IMR-90 (cell line): ENCODE measurements around the gene PRADC1. TPM values are rescaled to one million over a fixed set of nuclear protein-coding genes. Genes with fewer than 3 reads are reported as not detected.

Source experiments
- ATAC-seq: fragments of 200-7000 bp; cut with Tn5 transposase; 2 replicates; pipeline ENCODE4 v1.9.1; 2020; ENCODE audit warnings: low read depth, mild to moderate bottlenecking, moderate library complexity
- BruUV-seq: library from RNA; stranded (reverse); fragments of 400-500 nt; replicated peaks from 2 replicates; lab custom pipeline; 2021; lab: Mats Ljungman, UMichigan
- CTCF ChIA-PET: fragments of 300-600 bp; formaldehyde crosslinking; extraction: SDS; loops from one replicate; lab custom pipeline; 2021; ENCODE audit warnings: antibody characterized with exemption; lab: Yijun Ruan, JAX
- POLR2A ChIA-PET: fragments of 300-600 bp; sonication (Branson Sonifier 250); formaldehyde crosslinking; loops from one replicate; lab custom pipeline; 2022; ENCODE audit warnings: antibody characterized with exemption; ENCODE audit not compliant: unreplicated experiment; lab: Charles Lee
- DNase-seq: peaks from one replicate; pipeline ENCODE4 v3.0.0; 2013
- H2AFZ ChIP-seq: replicated peaks from 2 replicates; pipeline ENCODE3; 2013; ENCODE audit warnings: low read length, mild to moderate bottlenecking; ENCODE audit not compliant: poor library complexity
- H2AK5ac ChIP-seq: 2 replicates; pipeline ENCODE4 v1.6.1; 2013; ENCODE audit warnings: low read depth, low read length, inconsistent platforms
- H2AK9ac ChIP-seq: replicated peaks from 2 replicates; pipeline ENCODE3; 2013; ENCODE audit warnings: mild to moderate bottlenecking, low read depth, low read length, moderate library complexity; ENCODE audit not compliant: poor library complexity
- H2BK120ac ChIP-seq: 2 replicates; pipeline ENCODE4 v1.6.1; 2013; ENCODE audit warnings: low read depth, low read length, inconsistent platforms
- H2BK15ac ChIP-seq: 3 replicates; pipeline ENCODE4 v1.6.1; 2013; ENCODE audit warnings: low read depth, low read length, inconsistent platforms
- H2BK20ac ChIP-seq: 2 replicates; pipeline ENCODE4 v1.6.1; 2013; ENCODE audit warnings: low read depth, mild to moderate bottlenecking, inconsistent platforms, low read length, moderate library complexity
- H2BK5ac ChIP-seq: 2 replicates; pipeline ENCODE4 v1.6.1; 2013; ENCODE audit warnings: mild to moderate bottlenecking, low read depth, low read length, inconsistent platforms; ENCODE audit not compliant: poor library complexity, severe bottlenecking
- H3K14ac ChIP-seq: replicated peaks from 2 replicates; pipeline ENCODE4 v1.6.1; 2013; ENCODE audit warnings: low read depth, low read length, inconsistent platforms
- H3K18ac ChIP-seq: 2 replicates; pipeline ENCODE4 v1.6.1; 2013; ENCODE audit warnings: low read depth, low read length, control low read depth
- H3K23ac ChIP-seq: 2 replicates; pipeline ENCODE4 v1.6.1; 2013; ENCODE audit warnings: low read depth, low read length, inconsistent platforms
- H3K27ac ChIP-seq: 2 replicates; pipeline ENCODE4 v1.5.1; 2013; ENCODE audit warnings: mild to moderate bottlenecking, control low read depth, low read length; ENCODE audit not compliant: insufficient read depth
- H3K27me3 ChIP-seq: 2 replicates; pipeline ENCODE4 v1.6.1; 2013; ENCODE audit warnings: low read length; ENCODE audit not compliant: control insufficient read depth, insufficient read depth
- H3K36me3 ChIP-seq: 2 replicates; pipeline ENCODE4 v1.6.1; 2013; ENCODE audit warnings: low read length, mixed read lengths; ENCODE audit not compliant: control insufficient read depth, insufficient read depth
- H3K4ac ChIP-seq: 2 replicates; pipeline ENCODE4 v1.6.1; 2013; ENCODE audit warnings: low read depth, low read length, inconsistent platforms
- H3K4me1 ChIP-seq: 2 replicates; pipeline ENCODE4 v1.6.1; 2013; ENCODE audit warnings: low read length, mixed read lengths; ENCODE audit not compliant: control insufficient read depth, insufficient read depth
- H3K4me2 ChIP-seq: 2 replicates; pipeline ENCODE4 v1.6.1; 2013; ENCODE audit warnings: low read depth, mild to moderate bottlenecking, control low read depth, low read length, moderate library complexity
- H3K4me3 ChIP-seq: 2 replicates; pipeline ENCODE4 v1.5.1; 2013; ENCODE audit warnings: low read depth, mild to moderate bottlenecking, control low read depth, low read length, moderate library complexity; ENCODE audit not compliant: insufficient read depth
- H3K56ac ChIP-seq: 2 replicates; pipeline ENCODE4 v1.6.1; 2013; ENCODE audit warnings: low read length, inconsistent platforms; ENCODE audit not compliant: insufficient read depth; ENCODE audit errors: extremely low read depth
- H3K79me1 ChIP-seq, 2 experiments: 2 replicates each; pipeline ENCODE4 v1.6.1; 2013; ENCODE audit warnings: low read length in 2 of 2, inconsistent platforms in 1 of 2, low read depth in 1 of 2
- H3K9ac ChIP-seq: 2 replicates; pipeline ENCODE4 v1.6.1; 2013; ENCODE audit warnings: low read depth, low read length, control low read depth
- H3K9me1 ChIP-seq: 2 replicates; pipeline ENCODE4 v1.6.1; 2013; ENCODE audit warnings: low read length, inconsistent platforms; ENCODE audit not compliant: insufficient read depth
- H3K9me3 ChIP-seq: 2 replicates; pipeline ENCODE4 v1.6.1; 2013; ENCODE audit warnings: low read length; ENCODE audit not compliant: control insufficient read depth, insufficient read depth
- H4K20me1 ChIP-seq: 2 replicates; pipeline ENCODE4 v1.6.1; 2013; ENCODE audit warnings: low read length, inconsistent platforms; ENCODE audit not compliant: insufficient read depth
- H4K5ac ChIP-seq: 2 replicates; pipeline ENCODE4 v1.6.1; 2013; ENCODE audit warnings: mild to moderate bottlenecking, low read depth, low read length, control low read depth
- H4K8ac ChIP-seq, 2 experiments: 2 replicates each; pipeline ENCODE4 v1.6.1; 2013; ENCODE audit warnings: low read depth in 2 of 2, low read length in 2 of 2, control low read depth in 1 of 2, inconsistent platforms in 1 of 2
- H4K91ac ChIP-seq: 2 replicates; pipeline ENCODE4 v1.6.1; 2013; ENCODE audit warnings: low read depth, low read length, inconsistent platforms; ENCODE audit not compliant: insufficient read depth
- BHLHE40 ChIP-seq: fragments of 150-350 bp; IDR thresholded peaks from 2 replicates; pipeline ENCODE4 v1.6.1; 2016; ENCODE audit warnings: mild to moderate bottlenecking, low read depth, low read length
- CEBPB ChIP-seq: IDR thresholded peaks from 2 replicates; pipeline ENCODE4 v1.6.1; 2012; ENCODE audit warnings: low read depth, low read length, improper control_type of control experiment
- CHD1 ChIP-seq: IDR thresholded peaks from 2 replicates; pipeline ENCODE4 v1.6.1; 2012; ENCODE audit warnings: low read depth, low read length, improper control_type of control experiment
- ELK1 ChIP-seq: fragments of 150-350 bp; IDR thresholded peaks from 2 replicates; pipeline ENCODE4 v1.6.1; 2016; ENCODE audit warnings: low read depth, mild to moderate bottlenecking, low read length, moderate library complexity, borderline replicate concordance
- FOS ChIP-seq: fragments of 150-350 bp; IDR thresholded peaks from 2 replicates; pipeline ENCODE4 v1.6.1; 2016; ENCODE audit warnings: low read depth, low read length
- MAFK ChIP-seq: IDR thresholded peaks from 2 replicates; pipeline ENCODE4 v1.6.1; 2012; ENCODE audit warnings: low read depth, low read length, improper control_type of control experiment
- MAZ ChIP-seq: IDR thresholded peaks from 2 replicates; pipeline ENCODE4 v1.6.1; 2012; ENCODE audit warnings: low read depth, mild to moderate bottlenecking, low read length, improper control_type of control experiment, moderate library complexity, borderline replicate concordance
- MXI1 ChIP-seq: IDR thresholded peaks from 2 replicates; pipeline ENCODE4 v1.6.1; 2012; ENCODE audit warnings: low read depth, mild to moderate bottlenecking, low read length, moderate library complexity, borderline replicate concordance
- NFE2L2 ChIP-seq: fragments of 150-350 bp; IDR thresholded peaks from 2 replicates; pipeline ENCODE4 v1.6.1; 2016; ENCODE audit warnings: low read depth, mild to moderate bottlenecking, low read length
- POLR2A ChIP-seq: IDR thresholded peaks from 2 replicates; pipeline ENCODE4 v1.6.1; 2012; ENCODE audit warnings: mild to moderate bottlenecking, low read depth, low read length
- RAD21 ChIP-seq: IDR thresholded peaks from 2 replicates; pipeline ENCODE4 v1.6.1; 2012; ENCODE audit warnings: low read length, improper control_type of control experiment
- RCOR1 ChIP-seq: IDR thresholded peaks from 2 replicates; pipeline ENCODE4 v1.6.1; 2012; ENCODE audit warnings: mild to moderate bottlenecking, low read length, improper control_type of control experiment; ENCODE audit not compliant: insufficient replicate concordance
- RFX5 ChIP-seq: IDR thresholded peaks from 2 replicates; pipeline ENCODE4 v1.8.0; 2012; ENCODE audit warnings: low read depth, mild to moderate bottlenecking, low read length, moderate library complexity
- SMC3 ChIP-seq: fragments of 150-350 bp; IDR thresholded peaks from 2 replicates; pipeline ENCODE4 v1.6.1; 2016; ENCODE audit warnings: low read depth, mild to moderate bottlenecking, antibody characterized with exemption, low read length, moderate library complexity
- WGBS, 2 experiments: methylation state at CpG; one replicate each; pipeline versions ENCODE4 v1.1.5 to v1.1.7; 2013; ENCODE audit warnings: missing lambda C conversion rate in 2 of 2; ENCODE audit not compliant: insufficient read length in 1 of 2; ENCODE audit errors: extremely low coverage in 2 of 2; 5-methylcytosine and 5-hydroxymethylcytosine counted together
- dilution Hi-C: fragments of 300-500 bp; cut with HindIII; formaldehyde crosslinking; loops from one replicate; pipeline ENCODE4 v1.14.3; 2018; ENCODE audit warnings: low sequenced_read_pairs; ENCODE audit not compliant: unreplicated experiment
- in situ Hi-C: fragments of 300-500 bp; cut with MboI; formaldehyde crosslinking; loops from 3 replicates; pipeline ENCODE4 v1.14.3; 2019; ENCODE audit warnings: low sequenced_read_pairs, inconsistent platforms, mixed read lengths
- intact Hi-C: fragments of 100-400 bp; cut with micrococcal nuclease; formaldehyde crosslinking; loops from 2 replicates; pipeline ENCODE4 v1.10.0; 2022
- polyA plus RNA-seq, 3 experiments: library from polyadenylated mRNA; depleted of rRNA; stranded (reverse); fragments of >200 nt; gene quantifications; 2 replicates each; pipeline ENCODE4 v1.2.3, GENCODE V29; 2012; ENCODE audit warnings: low replicate concordance in 1 of 3
- total RNA-seq: library from RNA; depleted of rRNA; stranded (reverse); fragments of >200 nt; gene quantifications from 2 replicates; pipeline ENCODE4 v1.2.3, GENCODE V29; 2012
- TF ChIP-seq, protein P1 (sequence below): fragments of 150-350 bp; IDR thresholded peaks from 2 replicates; pipeline ENCODE4 v1.6.1; 2017; ENCODE audit warnings: mild to moderate bottlenecking, antibody characterized with exemption, low read length, low read depth
- TF ChIP-seq, protein P2 (sequence below): conservative IDR thresholded peaks from 2 replicates; pipeline ENCODE4 v1.5.1; 2012; ENCODE audit warnings: mild to moderate bottlenecking, low read depth, low read length, improper control_type of control experiment

The PRADC1 gene
- total and polyA plus RNA-seq, 2 of the 4 experiments (the other 2 are of a cell fraction): 13.1 to 18.4 TPM

DNA sequence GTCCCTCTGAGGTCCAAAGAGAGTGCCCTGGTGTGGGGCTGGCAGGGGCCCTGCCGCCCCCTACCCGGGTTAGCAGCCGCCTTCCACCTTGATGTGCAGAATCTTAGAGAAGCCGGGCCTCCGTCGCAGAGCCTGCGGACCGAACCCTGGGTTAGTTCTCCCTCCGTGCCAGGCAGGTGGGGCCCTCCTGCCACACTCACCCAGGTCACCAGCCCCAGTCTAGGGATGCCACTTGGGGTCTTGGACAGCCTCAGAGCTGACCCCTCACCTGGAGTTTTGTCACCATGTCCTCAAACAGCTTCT is 25.8 kb upstream of the PRADC1 start:
- Histone ChIP-seq H2BK20ac (no peak overlapping the region), H3K9me3 (no peaks in the 10 kb centered on the region), H4K5ac (no peak overlapping the region), H3K27me3 (no peaks in the 10 kb centered on the region), H3K56ac (no peak overlapping the region), H3K18ac (no peak overlapping the region), H3K23ac (no peak overlapping the region), H3K4me1 (no peaks in the 10 kb centered on the region), H3K4ac (no peak overlapping the region), H3K4me2 (no peak overlapping the region), H3K14ac (no peak overlapping the region), H2BK120ac (no peak overlapping the region), H3K4me3 (no peak overlapping the region), H4K20me1 (peaks cover 8% of the 10 kb centered on the region), H2BK15ac (no peak overlapping the region), H2BK5ac (no peak overlapping the region), H3K9ac (no peak overlapping the region), H3K36me3 (peaks cover 16% of the 10 kb centered on the region), H4K8ac (no peak overlapping the region), H3K79me1 (no peaks in the 10 kb centered on the region), H3K27ac (no peak overlapping the region), H4K91ac (no peak overlapping the region), H2AK9ac (no peak overlapping the region), H2AK5ac (no peak overlapping the region), H2AFZ (no peak overlapping the region), H3K9me1 (peaks cover 7% of the 10 kb centered on the region; the same call in 1 of the 2 replicates)
- dilution Hi-C loops (no loop called here), intact Hi-C loops (no loop called here), in situ Hi-C loops (no loop called here)
- no TSS peak for BruUV-seq
- DNase-seq: no peak
- POLR2A ChIA-PET: no interaction called here
- TF ChIP-seq RCOR1 (no peak), CEBPB (no peak), SMC3 (no peak), MAZ (no peak), CHD1 (no peak), RFX5 (no peak), NFE2L2 (no peak), BHLHE40 (no peak), RAD21 (no peak), MAFK (no peak), ELK1 (no peak), MXI1 (no peak), FOS (no peak), POLR2A (no peak)
- TF ChIP-seq, protein P1, sequence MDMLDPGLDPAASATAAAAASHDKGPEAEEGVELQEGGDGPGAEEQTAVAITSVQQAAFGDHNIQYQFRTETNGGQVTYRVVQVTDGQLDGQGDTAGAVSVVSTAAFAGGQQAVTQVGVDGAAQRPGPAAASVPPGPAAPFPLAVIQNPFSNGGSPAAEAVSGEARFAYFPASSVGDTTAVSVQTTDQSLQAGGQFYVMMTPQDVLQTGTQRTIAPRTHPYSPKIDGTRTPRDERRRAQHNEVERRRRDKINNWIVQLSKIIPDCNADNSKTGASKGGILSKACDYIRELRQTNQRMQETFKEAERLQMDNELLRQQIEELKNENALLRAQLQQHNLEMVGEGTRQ: no peak
- TF ChIP-seq, protein P2, sequence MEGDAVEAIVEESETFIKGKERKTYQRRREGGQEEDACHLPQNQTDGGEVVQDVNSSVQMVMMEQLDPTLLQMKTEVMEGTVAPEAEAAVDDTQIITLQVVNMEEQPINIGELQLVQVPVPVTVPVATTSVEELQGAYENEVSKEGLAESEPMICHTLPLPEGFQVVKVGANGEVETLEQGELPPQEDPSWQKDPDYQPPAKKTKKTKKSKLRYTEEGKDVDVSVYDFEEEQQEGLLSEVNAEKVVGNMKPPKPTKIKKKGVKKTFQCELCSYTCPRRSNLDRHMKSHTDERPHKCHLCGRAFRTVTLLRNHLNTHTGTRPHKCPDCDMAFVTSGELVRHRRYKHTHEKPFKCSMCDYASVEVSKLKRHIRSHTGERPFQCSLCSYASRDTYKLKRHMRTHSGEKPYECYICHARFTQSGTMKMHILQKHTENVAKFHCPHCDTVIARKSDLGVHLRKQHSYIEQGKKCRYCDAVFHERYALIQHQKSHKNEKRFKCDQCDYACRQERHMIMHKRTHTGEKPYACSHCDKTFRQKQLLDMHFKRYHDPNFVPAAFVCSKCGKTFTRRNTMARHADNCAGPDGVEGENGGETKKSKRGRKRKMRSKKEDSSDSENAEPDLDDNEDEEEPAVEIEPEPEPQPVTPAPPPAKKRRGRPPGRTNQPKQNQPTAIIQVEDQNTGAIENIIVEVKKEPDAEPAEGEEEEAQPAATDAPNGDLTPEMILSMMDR: no peak
- CTCF ChIA-PET: interaction anchor here (1.1 kb wide), 1 partner anchor 18 kb away, joined by 3 read pairs; no protein-coding TSS in a partner anchor
- 93% methylated on average over 6 of the region's 9 CpGs; no CpG with 5 or more reads in 1 of the 2 experiments for WGBS, 2 experiments
- ATAC-seq: no peak
